B cell (primary cell): ENCODE results near the gene MST1. TPM values are rescaled to one million over a fixed set of nuclear protein-coding genes. Genes with fewer than 3 reads are reported as not detected.
"Not testable (repeated sequence)": the region's sequence is repeated elsewhere in the genome, so short reads cannot be mapped to it uniquely, and the experiment has no call there.

ENCODE experiments used
- ATAC-seq: fragments of 200-7000 bp; cut with Tn5 transposase; one replicate; pipeline ENCODE4 v1.10.0; 2021; ENCODE audit warnings: low read depth, mild to moderate bottlenecking, moderate number of reproducible peaks, moderate library complexity
- CTCF ChIA-PET: fragments of 350-600 bp; sonication (Branson Sonifier 250); formaldehyde crosslinking; loops from one replicate; lab custom pipeline; 2021; ENCODE audit warnings: antibody characterized with exemption, inconsistent platforms; lab: Charles Lee
- POLR2A ChIA-PET: fragments of 350-600 bp; sonication (Branson Sonifier 250); formaldehyde crosslinking; loops from one replicate; lab custom pipeline; 2021; ENCODE audit warnings: antibody characterized with exemption; lab: Charles Lee
- DNase-seq: peaks from one replicate; pipeline ENCODE4 v3.0.0; 2013
- H2AFZ ChIP-seq: 2 replicates; pipeline ENCODE4 v1.6.1; 2012; ENCODE audit warnings: mild to moderate bottlenecking, low read depth, low read length; ENCODE audit not compliant: insufficient read depth, poor library complexity, severe bottlenecking
- H3K27ac ChIP-seq, 2 donors: 1 replicate in 1 of 2; 2 replicates in 1 of 2; pipeline ENCODE4 v1.5.1; 2012 to 2013; ENCODE audit warnings: low read length in 2 of 2, mild to moderate bottlenecking in 2 of 2, moderate library complexity in 1 of 2
- H3K27me3 ChIP-seq, 4 experiments: fragments of 200-600 bp in 1 of 4; sonication (generic) in 1 of 4; replicated peaks in 1 of 4; 1 replicate in 2 of 4; 2 replicates in 2 of 4; pipeline versions ENCODE4 v1.6.1 to v1.7.0; 2013 to 2016; ENCODE audit warnings: low read length in 3 of 4, mild to moderate bottlenecking in 2 of 4, mixed read lengths in 1 of 4, moderate library complexity in 1 of 4; ENCODE audit not compliant: insufficient read depth in 4 of 4, control insufficient read depth in 3 of 4; ENCODE audit errors: control extremely low read depth in 1 of 4
- H3K36me3 ChIP-seq, 2 experiments: replicated peaks in 1 of 2; 1 replicate in 1 of 2; 2 replicates in 1 of 2; pipeline versions ENCODE4 v1.6.1 to v1.7.1; 2013; ENCODE audit warnings: low read length in 1 of 2; ENCODE audit not compliant: insufficient read depth in 2 of 2, control insufficient read depth in 1 of 2; ENCODE audit errors: control extremely low read depth in 1 of 2, extremely low read depth in 1 of 2
- H3K4me1 ChIP-seq, 2 donors: fragments of 200-600 bp in 1 of 2; sonication (generic) in 1 of 2; 1 replicate in 1 of 2; 2 replicates in 1 of 2; pipeline versions ENCODE4 v1.5.1 to v1.6.1; 2013 to 2017; ENCODE audit warnings: low read length in 2 of 2; ENCODE audit not compliant: control insufficient read depth in 2 of 2, insufficient read depth in 2 of 2
- H3K4me2 ChIP-seq: replicated peaks from 2 replicates; pipeline ENCODE3; 2012; ENCODE audit warnings: mild to moderate bottlenecking, low read depth, low read length; ENCODE audit not compliant: poor library complexity, severe bottlenecking
- H3K4me3 ChIP-seq, 5 experiments: fragments of 200-600 bp in 1 of 5; sonication (generic) in 1 of 5; 1 replicate in 3 of 5; 2 replicates in 2 of 5; pipeline versions ENCODE4 v1.5.1 to v1.7.0; 2011 to 2016; ENCODE audit warnings: low read length in 4 of 5, mild to moderate bottlenecking in 4 of 5, low read depth in 2 of 5, control low read depth in 1 of 5, moderate library complexity in 1 of 5; ENCODE audit not compliant: insufficient read depth in 1 of 5; ENCODE audit errors: control extremely low read depth in 1 of 5, extremely low read depth in 1 of 5
- H3K79me2 ChIP-seq: fragments of 200-600 bp; sonication (generic); one replicate; pipeline ENCODE4 v1.6.0; 2016; ENCODE audit warnings: low read length; ENCODE audit not compliant: control insufficient read depth, insufficient read depth
- H3K9ac ChIP-seq: fragments of 200-600 bp; sonication (generic); 2 replicates; pipeline ENCODE4 v1.6.1; 2017; ENCODE audit warnings: mild to moderate bottlenecking, low read length, moderate library complexity
- H3K9me3 ChIP-seq, 3 donors: one replicate each; pipeline versions ENCODE4 v1.6.1 to v1.7.1; 2013; ENCODE audit warnings: low read length in 2 of 3; ENCODE audit not compliant: control insufficient read depth in 2 of 3, insufficient read depth in 1 of 3; ENCODE audit errors: control extremely low read depth in 1 of 3
- H4K20me1 ChIP-seq: 2 replicates; pipeline ENCODE4 v1.6.0; 2012; ENCODE audit warnings: mild to moderate bottlenecking, low read length; ENCODE audit not compliant: insufficient read depth, control insufficient read depth, poor library complexity, severe bottlenecking
- H3K27ac Mint-ChIP-seq: one replicate; pipeline ENCODE4 v1.8.0; 2021; ENCODE audit warnings: mixed read lengths
- H3K27me3 Mint-ChIP-seq: one replicate; pipeline ENCODE4 v1.8.0; 2021; ENCODE audit warnings: mixed read lengths
- H3K4me1 Mint-ChIP-seq: one replicate; pipeline ENCODE4 v1.8.0; 2021; ENCODE audit warnings: mixed read lengths
- H3K4me3 Mint-ChIP-seq: one replicate; pipeline ENCODE4 v1.8.0; 2021; ENCODE audit warnings: mixed read lengths
- H3K9me3 Mint-ChIP-seq: one replicate; pipeline ENCODE4 v1.8.0; 2022; ENCODE audit warnings: mixed read lengths; ENCODE audit not compliant: insufficient read depth
- EZH2 ChIP-seq: IDR thresholded peaks from 2 replicates; pipeline ENCODE4 v1.6.1; 2012; ENCODE audit warnings: borderline replicate concordance, low read depth, mild to moderate bottlenecking, moderate library complexity, low read length; ENCODE audit not compliant: insufficient read depth, poor library complexity, severe bottlenecking
- WGBS: methylation state at CpG from one replicate; pipeline ENCODE4 v1.1.5; 2013; ENCODE audit warnings: missing lambda C conversion rate; ENCODE audit not compliant: insufficient coverage; 5-methylcytosine and 5-hydroxymethylcytosine counted together
- intact Hi-C: fragments of 100-400 bp; cut with micrococcal nuclease; formaldehyde crosslinking; loops from one replicate; pipeline ENCODE4 v1.10.0; 2022
- polyA plus RNA-seq: library from polyadenylated mRNA; depleted of rRNA; stranded (reverse); fragments of >200 nt; gene quantifications from 2 replicates; pipeline ENCODE4 v1.2.3, GENCODE V29; 2012
- total RNA-seq, 2 donors: library from RNA; stranded (reverse); fragments of 120-200 nt in 1 of 2; gene quantifications; 1 replicate in 1 of 2; 2 replicates in 1 of 2; pipeline versions ENCODE4 v1.2.3 to v1.2.4, GENCODE V29; 2013 to 2022
- TF ChIP-seq, protein P1 (sequence below): fragments of 200-600 bp; IDR thresholded peaks from one replicate; pipeline ENCODE4 v1.8.0; 2022; ENCODE audit warnings: antibody characterized with exemption, mild to moderate bottlenecking

Gene MST1
- total and polyA plus RNA-seq, 2 donors (not counting 1 experiment from before 2014, with no cell fraction given), result 14.5 to 26.4 TPM

DNA sequence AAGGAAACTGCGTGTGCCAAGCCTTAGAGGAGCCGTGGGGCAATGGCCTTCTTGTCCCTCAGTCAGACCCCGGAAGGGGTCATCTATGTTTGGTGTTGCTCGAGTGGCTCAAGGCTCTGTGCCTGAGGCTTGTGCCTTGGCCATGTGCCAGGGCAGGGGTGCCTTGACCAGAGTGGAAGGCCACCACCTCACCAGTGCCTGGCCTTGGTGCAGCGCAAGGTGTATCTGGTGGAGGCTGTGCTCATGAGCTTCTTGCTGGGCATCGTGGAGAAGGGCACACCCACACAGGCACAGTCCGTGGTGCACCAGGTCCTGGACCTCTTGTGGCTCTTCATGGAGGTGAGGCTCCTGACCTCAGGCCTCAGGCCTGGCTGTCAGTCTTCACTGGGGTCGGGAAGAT lies 10.7 kb upstream of the MST1 start:
- TF ChIP-seq EZH2, result no peak
- TF ChIP-seq, protein P1, sequence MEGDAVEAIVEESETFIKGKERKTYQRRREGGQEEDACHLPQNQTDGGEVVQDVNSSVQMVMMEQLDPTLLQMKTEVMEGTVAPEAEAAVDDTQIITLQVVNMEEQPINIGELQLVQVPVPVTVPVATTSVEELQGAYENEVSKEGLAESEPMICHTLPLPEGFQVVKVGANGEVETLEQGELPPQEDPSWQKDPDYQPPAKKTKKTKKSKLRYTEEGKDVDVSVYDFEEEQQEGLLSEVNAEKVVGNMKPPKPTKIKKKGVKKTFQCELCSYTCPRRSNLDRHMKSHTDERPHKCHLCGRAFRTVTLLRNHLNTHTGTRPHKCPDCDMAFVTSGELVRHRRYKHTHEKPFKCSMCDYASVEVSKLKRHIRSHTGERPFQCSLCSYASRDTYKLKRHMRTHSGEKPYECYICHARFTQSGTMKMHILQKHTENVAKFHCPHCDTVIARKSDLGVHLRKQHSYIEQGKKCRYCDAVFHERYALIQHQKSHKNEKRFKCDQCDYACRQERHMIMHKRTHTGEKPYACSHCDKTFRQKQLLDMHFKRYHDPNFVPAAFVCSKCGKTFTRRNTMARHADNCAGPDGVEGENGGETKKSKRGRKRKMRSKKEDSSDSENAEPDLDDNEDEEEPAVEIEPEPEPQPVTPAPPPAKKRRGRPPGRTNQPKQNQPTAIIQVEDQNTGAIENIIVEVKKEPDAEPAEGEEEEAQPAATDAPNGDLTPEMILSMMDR, result no peak
- peaks cover 0 to 3% (median 0%) of the 10 kb centered on the region in 3 donors for H3K9me3 ChIP-seq
- H3K4me3 Mint-ChIP-seq, result no peak overlapping the region
- DNase-seq (no peak), ATAC-seq (no peak)
- CTCF ChIA-PET, result interaction anchor here (5.0 kb wide), 1 partner anchor 139 kb away, joined by 40 read pairs; no protein-coding TSS in a partner anchor
- H3K9ac ChIP-seq, result no peak overlapping the region
- no peaks in the 10 kb centered on the region for H3K27me3 Mint-ChIP-seq
- H3K27me3 ChIP-seq, result no peaks in the 10 kb centered on the region
- peaks cover 0 to 43% of the 10 kb centered on the region in 2 experiments for H3K36me3 ChIP-seq
- POLR2A ChIA-PET, result no interaction called here
- peaks cover 4% of the 10 kb centered on the region for H3K4me1 Mint-ChIP-seq
- H3K4me3 ChIP-seq, result no peak overlapping the region
- no peaks in the 10 kb centered on the region for H4K20me1 ChIP-seq
- no peak overlapping the region for H3K27ac ChIP-seq
- no peak overlapping the region for H2AFZ ChIP-seq
- WGBS, result 97% methylated on average over 8 of the region's 8 CpGs
- peaks cover 4% of the 10 kb centered on the region for H3K79me2 ChIP-seq
- intact Hi-C loops, result no loop called here
- H3K4me2 ChIP-seq, result no peak overlapping the region
- H3K4me1 ChIP-seq, result no peaks in the 10 kb centered on the region
- no peaks in the 10 kb centered on the region for H3K9me3 Mint-ChIP-seq
- no peak overlapping the region for H3K27ac Mint-ChIP-seq

DNA sequence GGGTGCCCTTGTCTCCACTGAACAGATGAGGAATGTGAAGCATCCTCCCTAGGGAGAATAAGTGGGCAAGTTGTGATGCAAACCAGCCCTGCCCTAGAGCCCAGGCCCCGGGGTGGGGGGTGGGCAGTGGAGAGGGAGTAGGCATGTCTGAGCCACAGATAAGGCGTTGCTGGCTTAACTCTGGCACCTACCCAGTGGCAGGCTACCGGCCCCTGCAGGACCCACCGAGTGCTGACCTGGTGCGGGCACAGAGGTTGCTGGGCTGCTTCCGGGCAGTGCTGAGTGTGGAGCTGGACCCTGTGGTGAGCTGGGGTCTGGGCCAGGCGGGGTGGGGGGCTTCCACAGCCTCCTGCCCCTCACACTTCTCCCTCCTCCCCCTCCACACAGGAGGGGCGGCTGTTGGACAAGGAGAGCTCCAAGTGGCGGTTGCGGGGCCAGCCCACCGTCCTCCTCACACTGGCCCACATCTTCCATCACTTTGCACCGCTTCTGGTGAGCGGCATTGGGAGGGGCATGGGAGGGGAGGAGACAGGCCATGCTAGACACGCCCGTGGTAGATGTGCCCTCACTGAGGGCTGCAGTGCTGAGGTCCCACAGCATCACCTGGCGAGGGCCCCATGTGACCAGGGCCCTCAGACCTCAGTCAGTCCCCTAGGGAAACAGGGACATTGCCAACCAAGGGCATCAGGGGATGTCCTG lies 10.2 kb upstream of the MST1 start:
- Histone ChIP-seq H3K9ac (no peak overlapping the region), H3K4me2 (no peak overlapping the region), H3K4me3 (no peak overlapping the region), H3K36me3 (peaks cover 0 to 40% of the 10 kb centered on the region in 2 experiments), H3K79me2 (peaks cover 8% of the 10 kb centered on the region), H3K4me1 (no peaks in the 10 kb centered on the region), H2AFZ (no peak overlapping the region), H3K27me3 (no peaks in the 10 kb centered on the region), H3K27ac (no peak overlapping the region), H3K9me3 (peaks cover 0 to 3% (median 0%) of the 10 kb centered on the region in 3 donors), H4K20me1 (no peaks in the 10 kb centered on the region)
- CTCF ChIA-PET, result no interaction called here
- 92% methylated on average over 14 of the region's 16 CpGs for WGBS
- TF ChIP-seq, protein P1, result no peak
- TF ChIP-seq EZH2, result no peak
- Mint-ChIP-seq H3K27me3 (no peaks in the 10 kb centered on the region), H3K4me1 (peaks cover 4% of the 10 kb centered on the region), H3K9me3 (no peaks in the 10 kb centered on the region), H3K27ac (no peak overlapping the region), H3K4me3 (no peak overlapping the region)
- POLR2A ChIA-PET, result no interaction called here
- no peak for DNase-seq
- ATAC-seq, result no peak
- intact Hi-C loops, result no loop called here

DNA sequence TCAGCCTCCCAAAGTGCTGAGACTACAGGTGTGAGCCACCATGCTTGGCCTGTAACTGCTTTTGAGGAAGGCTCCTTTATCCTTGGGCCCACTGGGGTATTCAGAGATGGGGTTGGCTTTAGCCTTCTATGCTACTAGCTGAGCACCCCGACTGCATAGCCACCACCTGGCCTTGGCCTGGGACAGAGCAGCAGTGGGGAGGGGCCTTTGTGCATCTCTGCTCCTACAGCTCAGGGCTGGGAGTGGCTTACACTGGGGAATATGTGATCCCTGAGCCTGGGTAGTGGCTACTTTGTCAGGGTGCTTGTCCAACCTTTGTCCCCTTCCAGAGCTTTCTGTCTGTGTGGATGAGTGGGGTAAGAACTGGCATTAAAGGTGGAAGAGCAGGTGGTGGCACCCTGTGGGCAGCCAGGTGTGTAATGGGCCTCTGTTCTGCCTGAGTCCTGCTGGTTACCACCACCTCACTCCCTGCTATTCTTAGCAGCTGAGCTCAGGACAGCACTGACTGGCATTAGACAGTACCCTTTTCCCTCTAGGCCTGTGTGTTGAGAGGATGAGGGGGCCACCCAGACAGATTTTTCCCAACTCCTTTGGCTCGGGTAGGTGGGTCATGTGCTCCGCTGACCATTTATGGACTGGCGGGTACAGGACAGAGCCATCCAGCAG lies 6.2 kb upstream of the MST1 start:
- H2AFZ ChIP-seq, intact Hi-C loops, H3K4me3 ChIP-seq, H3K4me1 ChIP-seq, H3K27me3 ChIP-seq, H3K9me3 ChIP-seq, POLR2A ChIA-PET, H3K27ac ChIP-seq, H3K9me3 Mint-ChIP-seq, H3K27me3 Mint-ChIP-seq, H3K9ac ChIP-seq, H3K4me2 ChIP-seq, DNase-seq, H3K4me3 Mint-ChIP-seq, H3K27ac Mint-ChIP-seq, H4K20me1 ChIP-seq: not testable (repeated sequence)
- H3K4me1 Mint-ChIP-seq, result peaks cover 14% of the 10 kb centered on the region
- H3K36me3 ChIP-seq, result peaks cover 0 to 24% of the 10 kb centered on the region in 2 experiments
- peak; percentile 14 for ATAC-seq
- WGBS, result 100% methylated on average over 1 of the region's 4 CpGs
- CTCF ChIA-PET, result interaction anchor here (0.6 kb wide), 1 partner anchor 151 kb away, joined by 3 read pairs; no protein-coding TSS in a partner anchor
- H3K79me2 ChIP-seq, result peaks cover 20% of the 10 kb centered on the region
